ENCODE results near the gene VPREB3.

Gene VPREB3

DNA sequence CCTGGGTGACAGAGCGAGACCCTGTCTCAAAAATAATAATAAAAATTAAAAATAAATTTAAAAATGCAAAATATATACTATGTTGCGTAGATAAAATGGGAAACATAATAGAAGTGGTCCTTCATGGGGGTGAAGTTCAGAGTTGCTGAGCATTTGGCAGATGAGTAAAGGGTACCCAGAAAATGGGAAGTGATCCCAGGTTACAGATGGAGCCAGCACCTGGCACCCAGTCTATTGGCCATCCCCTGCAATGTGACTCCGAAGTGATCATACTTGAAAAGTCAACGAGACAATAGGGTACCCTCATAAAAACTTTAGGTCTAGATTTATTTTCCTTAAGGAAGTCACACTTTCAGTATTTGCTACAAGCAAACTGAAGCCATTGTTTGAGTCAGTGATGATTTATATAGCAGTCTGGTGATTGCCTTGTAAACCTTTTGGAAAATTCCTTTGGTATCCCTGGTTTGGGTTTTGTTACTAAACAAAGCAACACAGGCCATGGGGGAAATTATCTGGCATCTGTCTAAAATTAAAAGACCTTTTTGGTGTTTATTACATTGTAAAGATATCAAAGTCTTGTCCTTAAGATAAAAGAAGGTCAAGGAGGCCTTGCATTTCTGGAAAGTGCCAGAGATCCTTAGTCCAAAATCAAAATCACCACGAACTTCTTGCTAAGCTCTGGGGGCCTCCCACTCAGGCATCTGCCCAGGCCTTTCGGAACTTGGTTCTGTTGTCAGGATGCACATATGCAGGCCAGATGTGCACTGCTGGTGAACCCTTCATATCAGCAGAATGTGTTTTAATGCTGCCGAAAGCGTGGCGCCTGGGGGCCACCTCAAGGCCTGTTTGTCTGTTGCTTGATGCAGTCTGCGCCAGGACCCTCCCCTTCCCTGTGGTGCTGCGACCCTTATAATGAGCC lies 36.9 kb upstream of the VPREB3 start:
- H3K36me3 ChIP-seq (ENCODE audit: insufficient read depth), result peaks cover 3% of the 10 kb centered on the region; the same call in 1 of the 2 replicates
- no peak overlapping the region for H2AFZ ChIP-seq (ENCODE audit: low read depth)
- no peak overlapping the region for H3K27ac ChIP-seq
- H3K79me2 ChIP-seq (ENCODE audit: insufficient read depth, low read depth), result peaks cover 52% of the 10 kb centered on the region
- no peaks in the 10 kb centered on the region for H3K27me3 ChIP-seq (ENCODE audit: insufficient read depth, low read depth)
- peaks cover 21% of the 10 kb centered on the region for H4K20me1 ChIP-seq (ENCODE audit: insufficient read depth)
- H3K9ac ChIP-seq, result no peak overlapping the region
- TF ChIP-seq, protein P1, sequence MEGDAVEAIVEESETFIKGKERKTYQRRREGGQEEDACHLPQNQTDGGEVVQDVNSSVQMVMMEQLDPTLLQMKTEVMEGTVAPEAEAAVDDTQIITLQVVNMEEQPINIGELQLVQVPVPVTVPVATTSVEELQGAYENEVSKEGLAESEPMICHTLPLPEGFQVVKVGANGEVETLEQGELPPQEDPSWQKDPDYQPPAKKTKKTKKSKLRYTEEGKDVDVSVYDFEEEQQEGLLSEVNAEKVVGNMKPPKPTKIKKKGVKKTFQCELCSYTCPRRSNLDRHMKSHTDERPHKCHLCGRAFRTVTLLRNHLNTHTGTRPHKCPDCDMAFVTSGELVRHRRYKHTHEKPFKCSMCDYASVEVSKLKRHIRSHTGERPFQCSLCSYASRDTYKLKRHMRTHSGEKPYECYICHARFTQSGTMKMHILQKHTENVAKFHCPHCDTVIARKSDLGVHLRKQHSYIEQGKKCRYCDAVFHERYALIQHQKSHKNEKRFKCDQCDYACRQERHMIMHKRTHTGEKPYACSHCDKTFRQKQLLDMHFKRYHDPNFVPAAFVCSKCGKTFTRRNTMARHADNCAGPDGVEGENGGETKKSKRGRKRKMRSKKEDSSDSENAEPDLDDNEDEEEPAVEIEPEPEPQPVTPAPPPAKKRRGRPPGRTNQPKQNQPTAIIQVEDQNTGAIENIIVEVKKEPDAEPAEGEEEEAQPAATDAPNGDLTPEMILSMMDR (conservative IDR thresholded peaks at IDR 0.05; ENCODE audit: low read depth, low read length), result no peak
- peaks cover 34% of the 10 kb centered on the region for H3K4me1 ChIP-seq (ENCODE audit: low read depth, poor library complexity, severe bottlenecking)
- no peak overlapping the region for H3K4me3 ChIP-seq (IDR thresholded peaks at IDR 0.05; ENCODE audit: insufficient read depth, low read depth, low read length)
- H3K4me2 ChIP-seq, result no peak overlapping the region

DNA sequence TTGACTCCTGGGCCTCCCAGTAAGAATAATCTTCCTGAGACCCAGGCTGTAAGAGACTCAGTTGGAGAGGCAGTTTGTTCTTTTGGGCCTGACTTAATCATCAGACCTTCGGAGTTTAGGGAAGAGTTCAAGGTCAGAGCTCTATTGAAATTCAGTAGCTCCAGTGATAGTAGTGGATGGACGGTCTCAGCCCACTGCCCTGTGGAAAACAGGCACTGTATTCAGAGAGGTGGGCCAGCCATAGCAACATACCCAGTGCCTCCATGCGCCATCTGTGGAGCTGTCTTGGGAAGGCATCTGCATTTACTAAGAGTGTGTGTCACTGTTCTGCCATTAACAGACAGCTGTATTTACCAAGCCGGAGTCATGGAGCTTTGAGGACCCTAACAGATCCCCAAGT lies 35.4 kb upstream of the VPREB3 start:
- H4K20me1 ChIP-seq (ENCODE audit: insufficient read depth), result peaks cover 21% of the 10 kb centered on the region
- no peak overlapping the region for H3K4me3 ChIP-seq (IDR thresholded peaks at IDR 0.05; ENCODE audit: insufficient read depth, low read depth, low read length)
- H3K4me2 ChIP-seq, result no peak overlapping the region
- no peak overlapping the region for H3K27ac ChIP-seq
- no peak overlapping the region for H3K9ac ChIP-seq
- peaks cover 43% of the 10 kb centered on the region for H3K4me1 ChIP-seq (ENCODE audit: low read depth, poor library complexity, severe bottlenecking)
- H3K79me2 ChIP-seq (ENCODE audit: insufficient read depth, low read depth), result peaks cover 52% of the 10 kb centered on the region
- TF ChIP-seq, protein P1 (conservative IDR thresholded peaks at IDR 0.05; ENCODE audit: low read depth, low read length), result no peak
- H2AFZ ChIP-seq (ENCODE audit: low read depth), result no peak overlapping the region
- no peaks in the 10 kb centered on the region for H3K27me3 ChIP-seq (ENCODE audit: insufficient read depth, low read depth)
- H3K36me3 ChIP-seq (ENCODE audit: insufficient read depth), result peaks cover 3% of the 10 kb centered on the region; the same call in 1 of the 2 replicates

DNA sequence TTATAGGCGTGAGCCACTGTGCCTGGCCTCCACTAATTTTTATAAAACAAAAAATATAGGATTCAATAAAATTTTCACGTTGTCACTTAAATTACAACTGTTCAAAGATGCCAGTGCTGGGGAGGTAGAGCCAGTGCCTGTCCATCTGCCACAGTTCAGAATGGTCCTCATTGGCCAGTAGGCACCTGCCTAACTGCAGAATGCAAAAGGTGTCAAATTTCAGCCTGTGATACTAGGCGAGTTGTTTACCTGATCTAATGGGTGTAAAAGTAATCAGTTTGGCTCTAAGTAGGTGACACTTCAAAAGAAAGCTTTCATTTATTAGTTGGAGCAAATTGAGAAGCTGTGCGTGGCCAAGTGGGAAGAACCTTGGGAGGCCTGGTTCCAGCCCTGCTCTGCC lies 34.9 kb upstream of the VPREB3 start:
- no peak overlapping the region for H3K4me3 ChIP-seq (IDR thresholded peaks at IDR 0.05; ENCODE audit: insufficient read depth, low read depth, low read length)
- H3K36me3 ChIP-seq (ENCODE audit: insufficient read depth), result peaks cover 2% of the 10 kb centered on the region; the same call in 1 of the 2 replicates
- no peaks in the 10 kb centered on the region for H3K27me3 ChIP-seq (ENCODE audit: insufficient read depth, low read depth)
- peaks cover 52% of the 10 kb centered on the region for H3K79me2 ChIP-seq (ENCODE audit: insufficient read depth, low read depth)
- H2AFZ ChIP-seq (ENCODE audit: low read depth), result no peak overlapping the region
- TF ChIP-seq, protein P1 (conservative IDR thresholded peaks at IDR 0.05; ENCODE audit: low read depth, low read length), result no peak
- H3K9ac ChIP-seq, result no peak overlapping the region
- H3K4me1 ChIP-seq (ENCODE audit: low read depth, poor library complexity, severe bottlenecking), result peaks cover 48% of the 10 kb centered on the region
- peak overlapping the region; percentile 97 for H3K4me2 ChIP-seq
- no peak overlapping the region for H3K27ac ChIP-seq
- H4K20me1 ChIP-seq (ENCODE audit: insufficient read depth), result peaks cover 21% of the 10 kb centered on the region

DNA sequence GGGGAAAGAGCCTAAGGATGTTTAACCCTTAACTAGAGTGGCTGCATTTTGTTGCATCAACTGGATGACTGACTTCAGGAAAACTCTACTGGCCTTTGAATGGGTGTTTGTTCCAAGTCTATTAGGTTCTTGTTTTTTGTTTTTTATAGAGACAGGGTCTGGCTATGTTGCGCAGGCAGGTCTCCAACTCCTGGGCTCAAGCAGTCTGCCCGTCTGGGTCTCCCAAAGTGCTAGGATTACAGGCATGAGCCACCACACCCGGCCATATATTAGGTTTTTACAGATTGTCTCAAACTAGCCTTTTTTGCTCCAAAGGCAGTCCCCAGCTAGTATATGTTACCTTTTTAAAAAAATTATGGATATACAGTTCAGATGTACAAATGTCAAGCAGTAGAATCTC lies 33.7 kb upstream of the VPREB3 start:
- Histone ChIP-seq H3K4me1 (ENCODE audit: low read depth, poor library complexity, severe bottlenecking) (peaks cover 50% of the 10 kb centered on the region), H3K27ac (peak overlapping the region; percentile 98; the same call in 1 of the 2 replicates), H3K27me3 (ENCODE audit: insufficient read depth, low read depth) (no peaks in the 10 kb centered on the region), H4K20me1 (ENCODE audit: insufficient read depth) (peaks cover 21% of the 10 kb centered on the region), H3K36me3 (ENCODE audit: insufficient read depth) (no peaks in the 10 kb centered on the region), H3K4me3 (IDR thresholded peaks at IDR 0.05; ENCODE audit: insufficient read depth, low read depth, low read length) (peak overlapping the region; percentile 61), H3K4me2 (peak overlapping the region; percentile 97), H3K79me2 (ENCODE audit: insufficient read depth, low read depth) (peaks cover 52% of the 10 kb centered on the region), H2AFZ (ENCODE audit: low read depth) (no peak overlapping the region), H3K9ac (peak overlapping the region; percentile 96; the same call in 1 of the 2 replicates)
- TF ChIP-seq, protein P1 (conservative IDR thresholded peaks at IDR 0.05; ENCODE audit: low read depth, low read length), result no peak

All from KMS-11 (cell line).